ENCODE results near the gene CCDC33.
A peak's percentile ranks its signal among the peaks of the same experiment; 100 is the strongest.

The CCDC33 gene

DNA sequence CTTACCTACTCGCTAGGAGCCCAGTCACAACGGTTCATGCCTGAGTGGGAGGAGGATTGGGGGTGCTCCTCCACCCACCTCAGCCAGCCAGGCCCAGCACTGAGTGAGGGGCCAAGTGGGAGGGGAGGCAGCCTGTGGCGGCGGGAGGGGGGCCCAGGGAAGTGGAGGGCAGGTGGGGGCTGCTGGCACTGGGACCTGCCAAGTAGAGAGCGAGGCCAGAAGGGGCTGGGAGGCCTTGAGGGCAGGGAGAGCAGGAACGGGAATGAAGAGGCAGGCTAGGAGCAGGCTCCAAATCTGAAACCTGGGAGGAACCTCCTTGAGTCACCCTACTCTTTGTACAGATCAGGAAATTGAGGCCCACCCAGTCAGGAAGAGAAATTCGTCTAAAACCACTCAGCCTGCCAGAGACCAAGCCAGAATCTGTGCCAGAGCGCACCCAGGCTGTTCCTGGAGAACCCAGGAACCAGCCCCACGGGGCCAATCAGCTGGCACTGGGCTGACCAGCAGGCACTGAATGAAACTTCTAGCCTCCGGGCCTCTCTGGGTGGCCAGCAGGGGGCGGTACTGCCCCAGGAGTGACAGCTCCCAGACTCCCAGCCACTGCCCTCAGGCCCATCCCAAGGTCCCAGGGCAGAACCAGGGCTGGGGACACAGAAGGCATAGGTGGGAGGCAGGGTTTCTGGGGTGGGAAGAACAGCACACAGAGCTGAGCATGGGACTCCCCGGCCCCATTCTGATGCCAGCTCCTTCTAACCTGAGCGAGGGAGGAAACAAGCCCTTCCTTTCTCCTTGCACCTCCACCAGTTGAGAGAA, 146.1 kb downstream of the CCDC33 start:
- peak; percentile 90 for DNase-seq
- ATAC-seq: peak; percentile 20

DNA sequence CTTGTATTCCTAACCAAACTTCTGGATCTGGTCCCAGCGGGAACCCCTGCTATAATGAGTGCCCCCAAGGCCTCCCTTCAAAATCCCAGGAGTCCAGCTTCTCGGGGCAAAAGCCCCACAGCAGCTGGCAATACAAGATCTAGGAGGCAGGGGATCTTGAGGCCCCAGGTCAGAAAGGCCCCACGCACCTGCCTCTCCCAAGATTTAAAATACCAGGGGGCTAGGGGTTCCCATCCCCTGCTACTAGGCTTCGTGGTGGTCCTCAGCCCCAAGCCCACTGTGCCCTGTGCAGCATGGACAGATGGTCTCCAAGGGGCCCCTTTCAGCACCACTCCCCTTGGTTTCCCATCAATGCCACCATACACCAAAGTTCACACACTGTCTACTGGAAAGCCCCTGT, 147.2 kb downstream of the CCDC33 start:
- ATAC-seq: no peak
- no peak for DNase-seq

DNA sequence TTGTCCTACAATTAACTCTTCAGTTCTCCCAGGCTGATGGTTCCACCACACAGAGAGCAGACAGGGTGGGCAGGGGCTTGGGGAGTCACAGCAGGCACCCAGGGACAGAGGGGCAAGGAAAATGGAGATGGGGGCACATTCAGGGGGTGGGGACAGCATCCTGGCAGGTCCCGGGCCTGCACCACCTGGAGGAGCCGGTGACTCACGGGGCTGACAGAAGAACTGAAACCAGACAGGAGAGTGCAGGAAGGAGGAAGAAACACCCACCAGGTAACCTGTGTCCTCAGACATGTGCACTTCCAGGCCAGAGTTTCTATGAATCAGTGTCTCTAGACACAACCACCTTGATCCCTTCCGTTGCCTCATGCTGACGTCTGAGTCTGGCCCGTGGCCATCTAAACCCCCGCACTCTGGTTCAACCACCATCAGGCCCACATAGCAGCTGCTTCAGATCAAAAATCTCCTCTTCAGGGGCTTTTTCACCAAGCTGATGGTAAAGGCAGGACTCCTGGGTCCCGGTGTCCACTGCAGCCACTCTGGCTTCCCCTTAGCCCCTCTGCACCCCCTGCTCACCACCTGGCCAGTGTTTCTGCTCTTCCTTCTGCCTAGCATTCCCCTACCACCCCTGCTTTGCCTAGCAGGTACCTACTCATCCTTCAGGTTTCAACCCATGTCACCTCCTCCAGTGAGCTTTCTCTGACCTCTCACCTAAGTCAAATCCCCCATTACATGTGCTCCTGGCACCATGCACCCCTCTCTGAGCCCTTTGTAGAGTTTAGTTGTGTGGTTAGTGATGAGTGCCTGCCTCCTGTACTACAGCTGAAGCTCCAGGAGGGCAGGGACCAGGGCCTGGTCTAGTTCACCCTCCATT, 147.8 kb downstream of the CCDC33 start:
- DNase-seq: peak; percentile 89
- ATAC-seq: peak; percentile 69

DNA sequence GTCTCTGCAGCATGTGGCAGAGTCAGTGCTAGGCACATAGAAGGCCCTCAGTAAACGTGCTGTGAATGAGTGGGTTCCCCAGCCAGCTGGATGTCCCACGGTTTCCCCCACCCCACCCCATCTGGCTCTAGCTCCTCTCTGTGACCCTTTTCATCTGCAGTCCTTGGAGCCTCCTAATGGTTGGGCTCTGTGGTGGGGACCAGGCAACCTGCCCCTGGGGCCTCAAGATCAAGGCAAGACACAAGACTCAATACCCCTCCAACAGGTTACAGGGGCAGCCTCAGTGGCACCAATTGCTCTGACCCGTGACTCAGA, 148.4 kb downstream of the CCDC33 start:
- DNase-seq (no peak), ATAC-seq (peak; percentile 1)

DNA sequence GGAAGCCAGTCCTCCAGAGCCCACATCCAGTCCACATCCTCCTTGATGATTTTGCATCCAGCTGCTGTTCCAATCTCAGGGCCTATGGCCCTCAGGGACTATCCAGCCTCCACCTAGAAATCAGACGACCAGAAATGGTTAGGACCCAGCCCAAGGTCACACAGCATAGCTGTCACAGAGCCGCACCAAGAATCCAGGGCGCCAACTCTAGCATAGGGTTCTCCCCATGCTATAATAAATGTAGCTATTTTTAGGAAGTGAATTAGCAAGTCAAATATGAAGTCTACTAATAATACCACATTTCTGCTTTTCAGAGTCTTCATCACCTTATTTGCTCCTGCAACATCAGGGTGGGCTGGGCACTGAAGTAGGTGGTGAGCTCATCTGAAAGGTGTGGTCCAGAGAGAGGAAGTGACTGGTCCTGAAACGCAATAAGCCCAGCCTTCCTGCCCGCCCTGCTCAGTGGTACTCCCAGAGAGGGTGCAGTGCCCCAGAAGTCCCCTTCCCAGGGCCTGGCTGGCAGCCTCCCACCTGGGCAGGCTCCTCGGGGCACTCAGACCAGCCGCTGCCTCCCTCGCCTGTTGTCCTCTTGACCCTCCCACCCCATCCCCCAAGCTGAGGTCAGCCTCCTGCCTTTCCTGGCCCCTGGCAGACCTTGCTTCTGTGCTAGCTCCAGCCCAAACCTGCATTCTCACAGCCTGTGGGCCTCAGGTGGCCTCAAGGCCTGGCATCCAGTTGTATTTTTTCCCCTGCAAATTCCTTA, 148.9 kb downstream of the CCDC33 start:
- DNase-seq: peak; percentile 80

DNA sequence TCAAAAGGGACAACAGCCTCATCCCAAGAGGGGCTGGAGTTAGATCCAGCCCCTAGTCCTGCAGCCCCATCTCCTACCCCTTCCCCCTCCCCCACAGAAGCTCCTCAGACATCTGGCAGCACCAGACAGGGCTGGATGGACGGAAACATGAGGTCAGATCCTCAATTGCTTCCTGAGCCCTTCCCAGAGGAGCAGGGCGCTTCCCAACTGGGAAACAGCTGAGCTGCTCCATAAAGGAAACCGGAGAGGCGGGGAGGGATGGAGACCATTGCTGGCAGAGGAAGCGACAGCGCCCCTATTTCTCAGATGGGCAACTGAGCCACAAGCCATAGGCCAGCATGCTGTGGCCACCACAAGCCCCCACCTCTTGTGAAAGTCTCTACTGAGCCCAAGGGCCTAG, 149.6 kb downstream of the CCDC33 start:
- ATAC-seq (no peak), DNase-seq (no peak)

More for the DNA sequence above, 148.9 kb downstream of the CCDC33 start:
- ATAC-seq: peak; percentile 76
